Neuronal stem cell (in vitro differentiated cells): ENCODE measurements around the gene PLCL1.

Experiments
- DNase-seq: peaks from one replicate; pipeline ENCODE4 v3.0.0-alpha.2; 2013; ENCODE audit warnings: low spot score
- H2AFZ ChIP-seq: one replicate; pipeline ENCODE4 v1.6.1; 2013; ENCODE audit warnings: mild to moderate bottlenecking, low read length, inconsistent platforms
- H2AK5ac ChIP-seq: 2 replicates; pipeline ENCODE4 v1.6.1; 2013; ENCODE audit warnings: low read depth, mild to moderate bottlenecking, inconsistent platforms, low read length, moderate library complexity, mixed read lengths
- H2BK120ac ChIP-seq: 2 replicates; pipeline ENCODE4 v1.6.1; 2013; ENCODE audit warnings: low read depth, mild to moderate bottlenecking, inconsistent platforms, low read length, moderate library complexity, mixed read lengths
- H2BK12ac ChIP-seq: one replicate; pipeline ENCODE4 v1.6.1; 2013; ENCODE audit warnings: low read length, inconsistent platforms
- H2BK15ac ChIP-seq: 2 replicates; pipeline ENCODE4 v1.6.1; 2013; ENCODE audit warnings: mild to moderate bottlenecking, low read length, inconsistent platforms, mixed read lengths
- H2BK5ac ChIP-seq: one replicate; pipeline ENCODE4 v1.6.1; 2013; ENCODE audit warnings: inconsistent platforms, mild to moderate bottlenecking, low read length, moderate library complexity
- H3K14ac ChIP-seq: one replicate; pipeline ENCODE4 v1.6.1; 2013; ENCODE audit warnings: low read length, inconsistent platforms
- H3K18ac ChIP-seq: 2 replicates; pipeline ENCODE4 v1.6.1; 2013; ENCODE audit warnings: low read length, inconsistent platforms
- H3K23ac ChIP-seq: 2 replicates; pipeline ENCODE4 v1.6.1; 2013; ENCODE audit warnings: low read depth, mild to moderate bottlenecking, mixed read lengths, low read length, inconsistent platforms; ENCODE audit not compliant: poor library complexity
- H3K27ac ChIP-seq: replicated peaks from 3 replicates; pipeline ENCODE4 v1.5.1; 2013; ENCODE audit warnings: low read length, inconsistent platforms
- H3K27me3 ChIP-seq, 3 experiments: 2 replicates each; pipeline ENCODE4 v1.6.1; 2013; ENCODE audit warnings: low read length in 3 of 3, mild to moderate bottlenecking in 2 of 3, inconsistent platforms in 1 of 3, low read depth in 1 of 3, mixed read lengths in 1 of 3, moderate library complexity in 1 of 3; ENCODE audit not compliant: control insufficient read depth in 3 of 3, insufficient read depth in 3 of 3
- H3K36me3 ChIP-seq, 2 donors: replicated peaks in 1 of 2; 2 replicates each; pipeline ENCODE4 v1.6.1; 2013; ENCODE audit warnings: low read length in 2 of 2; ENCODE audit not compliant: control insufficient read depth in 2 of 2, insufficient read depth in 2 of 2
- H3K4ac ChIP-seq: 2 replicates; pipeline ENCODE4 v1.6.1; 2013; ENCODE audit warnings: inconsistent platforms, mild to moderate bottlenecking, low read length, moderate library complexity
- H3K4me1 ChIP-seq, 2 donors: 1 replicate in 1 of 2; 2 replicates in 1 of 2; pipeline ENCODE4 v1.6.1; 2013; ENCODE audit warnings: low read length in 2 of 2, low read depth in 1 of 2; ENCODE audit not compliant: control insufficient read depth in 2 of 2, insufficient read depth in 1 of 2
- H3K4me2 ChIP-seq: one replicate; pipeline ENCODE4 v1.6.1; 2013; ENCODE audit warnings: mild to moderate bottlenecking, low read length, inconsistent platforms; ENCODE audit not compliant: insufficient read depth, poor library complexity, severe bottlenecking
- H3K4me3 ChIP-seq, 2 donors: 2 replicates each; pipeline ENCODE4 v1.5.1; 2013; ENCODE audit warnings: low read length in 2 of 2, mild to moderate bottlenecking in 2 of 2, inconsistent platforms in 1 of 2, moderate library complexity in 1 of 2
- H3K79me1 ChIP-seq: one replicate; pipeline ENCODE4 v1.6.1; 2013; ENCODE audit warnings: low read depth, mild to moderate bottlenecking, inconsistent platforms, low read length, moderate library complexity
- H3K9ac ChIP-seq: one replicate; pipeline ENCODE4 v1.6.1; 2013; ENCODE audit warnings: mild to moderate bottlenecking, low read depth, low read length, inconsistent platforms; ENCODE audit not compliant: poor library complexity
- H3K9me3 ChIP-seq, 2 donors: replicated peaks in 1 of 2; 2 replicates each; pipeline versions ENCODE3 to v1.6.1; 2013; ENCODE audit warnings: low read length in 2 of 2, mild to moderate bottlenecking in 2 of 2, inconsistent platforms in 1 of 2, low read depth in 1 of 2, mixed read lengths in 1 of 2, moderate library complexity in 1 of 2; ENCODE audit not compliant: control insufficient read depth in 2 of 2, insufficient read depth in 1 of 2
- H4K8ac ChIP-seq: one replicate; pipeline ENCODE4 v1.6.1; 2013; ENCODE audit warnings: low read depth, mild to moderate bottlenecking, inconsistent platforms, low read length, moderate library complexity
- H4K91ac ChIP-seq: one replicate; pipeline ENCODE4 v1.6.1; 2013; ENCODE audit warnings: low read length, low read depth, mild to moderate bottlenecking, inconsistent platforms; ENCODE audit not compliant: poor library complexity
- WGBS, 2 donors: extraction: QIAGEN DNeasy Blood & Tissue Kit; methylation state at CpG; one replicate each; pipeline ENCODE4 v1.1.7; 2013; ENCODE audit warnings: missing lambda C conversion rate in 2 of 2, mixed read lengths in 1 of 2; ENCODE audit not compliant: insufficient read length in 2 of 2, insufficient replicate concordance in 1 of 2; ENCODE audit errors: extremely low coverage in 2 of 2; 5-methylcytosine and 5-hydroxymethylcytosine counted together

The PLCL1 gene

DNA sequence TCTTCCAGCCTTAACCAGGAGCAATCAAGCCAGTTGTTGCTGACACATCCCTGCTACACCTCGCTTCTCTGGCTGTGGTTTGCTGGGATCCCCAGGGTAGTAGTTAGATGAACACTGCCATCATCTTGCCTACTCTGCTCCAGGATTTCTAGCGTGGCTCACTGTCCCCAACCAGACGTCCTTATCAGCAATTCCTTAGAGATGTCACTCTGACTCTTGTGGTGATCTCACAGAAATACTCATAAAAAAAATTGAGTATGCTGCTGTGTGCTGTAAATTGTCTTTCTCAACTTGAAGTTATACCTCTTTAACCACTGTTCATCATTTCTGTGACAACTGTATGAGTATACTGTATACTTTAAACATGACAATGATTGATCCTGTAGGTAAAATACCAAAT lies 63.2 kb downstream of the PLCL1 start:
- no peak overlapping the region for H3K23ac ChIP-seq
- H3K14ac ChIP-seq = no peak overlapping the region
- H3K4me2 ChIP-seq = no peak overlapping the region
- no peak overlapping the region for H3K18ac ChIP-seq
- no peak overlapping the region for H4K91ac ChIP-seq
- H3K9me3 ChIP-seq = no peaks in the 10 kb centered on the region
- no peak overlapping the region for H2BK5ac ChIP-seq
- H3K27ac ChIP-seq = no peak overlapping the region
- peaks cover 0 to 2% of the 10 kb centered on the region in 2 donors for H3K4me1 ChIP-seq
- no CpG with 5 or more reads among the region's 3 CpGs for WGBS, 2 donors
- H3K36me3 ChIP-seq = no peaks in the 10 kb centered on the region
- H3K79me1 ChIP-seq = no peaks in the 10 kb centered on the region
- no peak overlapping the region for H2BK120ac ChIP-seq
- H3K4me3 ChIP-seq = no peak overlapping the region
- H3K27me3 ChIP-seq = no peaks in the 10 kb centered on the region
- no peak overlapping the region for H4K8ac ChIP-seq
- no peak overlapping the region for H2AFZ ChIP-seq
- no peak overlapping the region for H3K4ac ChIP-seq
- H2BK12ac ChIP-seq = no peak overlapping the region
- H3K9ac ChIP-seq = no peak overlapping the region
- H2BK15ac ChIP-seq = no peak overlapping the region
- DNase-seq = no peak
- no peak overlapping the region for H2AK5ac ChIP-seq

DNA sequence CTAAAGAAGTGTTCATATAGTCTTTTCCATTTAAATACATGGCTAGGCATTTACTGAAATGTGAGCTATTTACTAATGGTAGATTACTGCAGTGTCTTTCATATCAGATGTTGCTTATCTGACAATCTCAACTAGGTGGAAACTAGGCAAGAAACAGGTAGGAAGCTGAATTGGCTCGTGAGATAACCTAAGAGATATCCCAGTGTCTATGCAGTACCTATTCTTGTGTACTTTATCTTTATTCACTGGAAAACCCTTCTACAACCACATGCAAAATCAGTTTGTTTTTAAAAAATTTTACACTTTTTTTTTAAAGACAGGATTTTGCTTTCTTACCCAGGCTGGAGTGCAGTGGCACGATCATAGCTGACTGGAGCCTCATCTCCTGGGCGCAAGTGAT lies 63.8 kb downstream of the PLCL1 start:
- H3K27ac ChIP-seq = no peak overlapping the region
- H3K36me3 ChIP-seq = no peaks in the 10 kb centered on the region
- WGBS, 2 donors = no CpG with 5 or more reads among the region's 3 CpGs
- H3K4me1 ChIP-seq = peaks cover 2 to 3% of the 10 kb centered on the region in 2 donors
- no peak overlapping the region for H2AFZ ChIP-seq
- no peak overlapping the region for H2BK120ac ChIP-seq
- no peak overlapping the region for H4K91ac ChIP-seq
- no peak overlapping the region for H3K23ac ChIP-seq
- H3K4me2 ChIP-seq = no peak overlapping the region
- no peak overlapping the region for H3K4me3 ChIP-seq
- H3K4ac ChIP-seq = no peak overlapping the region
- H3K9ac ChIP-seq = no peak overlapping the region
- H2AK5ac ChIP-seq = no peak overlapping the region
- no peaks in the 10 kb centered on the region for H3K9me3 ChIP-seq
- H2BK15ac ChIP-seq = no peak overlapping the region
- H2BK12ac ChIP-seq = no peak overlapping the region
- H3K18ac ChIP-seq = no peak overlapping the region
- no peaks in the 10 kb centered on the region for H3K79me1 ChIP-seq
- H2BK5ac ChIP-seq = no peak overlapping the region
- no peaks in the 10 kb centered on the region for H3K27me3 ChIP-seq
- no peak for DNase-seq
- no peak overlapping the region for H4K8ac ChIP-seq
- H3K14ac ChIP-seq = no peak overlapping the region

DNA sequence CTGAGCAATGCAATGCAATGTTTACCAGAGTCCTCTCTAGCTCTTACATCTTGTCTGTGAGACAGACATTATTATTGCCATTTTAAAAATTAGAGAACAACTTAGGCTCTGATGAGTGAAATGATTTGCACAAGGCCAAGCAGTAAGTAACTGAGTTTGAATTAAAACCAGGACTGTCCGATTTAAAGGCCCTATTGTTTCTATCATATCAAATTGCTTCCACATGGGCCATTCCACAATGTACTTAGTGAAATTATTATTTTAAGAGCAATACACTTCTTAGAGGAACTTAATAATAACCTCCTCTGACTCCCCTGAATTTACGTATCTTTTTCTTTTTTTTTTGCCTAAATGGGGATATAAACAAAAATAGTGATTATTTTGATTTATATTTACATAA lies 64.6 kb downstream of the PLCL1 start:
- Histone ChIP-seq H3K79me1 (no peaks in the 10 kb centered on the region), H3K36me3 (no peaks in the 10 kb centered on the region), H2BK5ac (no peak overlapping the region), H2BK120ac (no peak overlapping the region), H3K14ac (no peak overlapping the region), H3K23ac (no peak overlapping the region), H3K4me3 (no peak overlapping the region), H3K18ac (no peak overlapping the region), H4K91ac (no peak overlapping the region), H2BK12ac (no peak overlapping the region), H2AK5ac (no peak overlapping the region), H3K9ac (no peak overlapping the region), H3K27ac (no peak overlapping the region), H3K4me2 (no peak overlapping the region), H3K4ac (no peak overlapping the region), H4K8ac (no peak overlapping the region), H2BK15ac (no peak overlapping the region), H2AFZ (no peak overlapping the region), H3K9me3 (no peaks in the 10 kb centered on the region), H3K27me3 (no peaks in the 10 kb centered on the region), H3K4me1 (peaks cover 6 to 7% of the 10 kb centered on the region in 2 donors)
- WGBS, 2 donors = no CpG with 5 or more reads among the region's 2 CpGs
- DNase-seq = no peak

DNA sequence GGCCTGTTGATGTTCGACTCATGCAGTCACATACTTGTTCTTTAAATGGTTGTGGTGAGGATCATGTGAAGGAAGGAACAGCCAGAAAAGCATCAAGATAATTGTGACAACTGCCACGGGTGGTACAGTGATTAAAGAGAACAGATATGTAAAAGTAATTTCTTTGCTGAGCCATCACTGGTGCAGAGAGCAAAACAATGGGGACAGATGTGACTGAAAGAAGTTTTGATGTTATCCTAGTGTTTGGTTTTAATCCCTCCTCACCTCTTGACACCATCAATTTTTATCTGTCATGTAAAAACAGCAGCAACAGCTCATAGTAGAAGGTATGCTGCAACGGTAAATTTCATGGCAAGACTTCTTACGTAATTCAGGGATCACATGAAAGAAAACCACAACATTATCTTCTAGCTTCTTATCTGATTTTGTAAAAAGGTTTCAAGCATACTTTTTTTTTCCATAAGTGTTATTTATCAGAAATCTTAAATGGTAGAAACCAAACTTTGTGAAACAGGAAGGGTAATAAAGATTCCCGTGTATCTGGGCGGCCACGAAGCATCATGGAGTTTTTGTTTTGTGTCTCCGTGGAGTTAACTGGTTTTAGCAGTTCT lies 65.2 kb downstream of the PLCL1 start:
- Histone ChIP-seq H2BK5ac (no peak overlapping the region), H3K14ac (no peak overlapping the region), H3K27me3 (no peaks in the 10 kb centered on the region), H3K4ac (no peak overlapping the region), H3K9me3 (no peaks in the 10 kb centered on the region), H4K91ac (no peak overlapping the region), H3K36me3 (no peaks in the 10 kb centered on the region), H4K8ac (no peak overlapping the region), H3K4me3 (no peak overlapping the region), H2BK15ac (no peak overlapping the region), H2AK5ac (no peak overlapping the region), H3K23ac (no peak overlapping the region), H3K4me1 (peaks cover 6 to 7% of the 10 kb centered on the region in 2 donors), H3K18ac (no peak overlapping the region), H3K27ac (no peak overlapping the region), H3K9ac (no peak overlapping the region), H2AFZ (no peak overlapping the region), H3K79me1 (no peaks in the 10 kb centered on the region), H2BK120ac (no peak overlapping the region), H3K4me2 (no peak overlapping the region), H2BK12ac (no peak overlapping the region)
- no CpG with 5 or more reads among the region's 8 CpGs for WGBS, 2 donors
- no peak for DNase-seq
